Pancreas (tissue), 10 donors: ENCODE data around the gene GBA2. TPM values are rescaled to one million over a fixed set of nuclear protein-coding genes. Genes with fewer than 3 reads are reported as not detected.

Experiments used
- ATAC-seq, 4 donors: fragments of 200-7000 bp; cut with Tn5 transposase; one replicate each; pipeline versions ENCODE4 v1.8.0 to v1.9.1; 2020; ENCODE audit warnings: mild to moderate bottlenecking in 4 of 4, moderate library complexity in 4 of 4
- DNase-seq, 6 donors: peaks; one replicate each; pipeline ENCODE4 v3.0.0-alpha.2; 2020
- FAIRE-seq: peaks from 2 replicates; lab custom pipeline; 2012; peaks lifted over from hg19 to GRCh38; lab: Jason Lieb, UNC
- H3K27ac ChIP-seq, 4 donors: fragments of 200-600 bp; sonication (generic); 1 replicate in 3 of 4; 2 replicates in 1 of 4; pipeline versions ENCODE4 v1.5.0 to v1.8.0; 2020
- H3K27me3 ChIP-seq, 4 donors: fragments of 200-600 bp; one replicate each; pipeline ENCODE4 v1.8.0; 2021
- H3K36me3 ChIP-seq, 3 donors: fragments of 200-600 bp; sonication (generic) in 1 of 3; one replicate each; pipeline versions ENCODE4 v1.5.0 to v1.8.0; 2020 to 2021
- H3K4me1 ChIP-seq, 3 donors: fragments of 200-600 bp; one replicate each; pipeline ENCODE4 v1.8.0; 2021
- H3K4me3 ChIP-seq, 4 donors: fragments of 200-600 bp; sonication (generic) in 2 of 4; one replicate each; pipeline versions ENCODE4 v1.5.0 to v1.8.0; 2020 to 2021
- H3K9me3 ChIP-seq, 4 donors: fragments of 200-600 bp; one replicate each; pipeline ENCODE4 v1.8.0; 2021
- CTCF ChIP-seq, 4 donors: fragments of 200-600 bp; sonication (generic) in 3 of 4; IDR thresholded peaks; one replicate each; pipeline versions ENCODE4 v1.5.0 to v1.8.0; 2021; ENCODE audit warnings: antibody characterized with exemption in 4 of 4
- WGBS, 2 donors: extraction: QIAGEN DNeasy Blood & Tissue Kit; methylation state at CpG; one replicate each; pipeline ENCODE4 v1.1.7; 2013; 5-methylcytosine and 5-hydroxymethylcytosine counted together
- intact Hi-C, 3 donors: fragments of 100-400 bp; cut with DNase I; formaldehyde crosslinking; loops; one replicate each; pipeline versions ENCODE4 v1.11.1 to v1.14.2; 2022
- polyA plus RNA-seq, 2 donors: library from polyadenylated mRNA; stranded (reverse); fragments of 200-250 nt; gene quantifications; one replicate each; pipeline ENCODE4 v1.2.3, GENCODE V29; 2013
- total RNA-seq, 6 donors: library from RNA; stranded (reverse); fragmentation: NEBNext Ultra II Directional in 4 of 6; extraction: Animal tissue kit (Norgen Biotek cat#: 25700) in 4 of 6; gene quantifications; one replicate each; pipeline versions ENCODE4 v1.2.1 to v1.2.4, GENCODE V29; 2021 to 2023
- donor health status: healthy with polysubstance abuse.
- donor health status: DM: no; HTN: no; CAD: no; lungs with moderate emphysema.
- donor health status: DM: no; HTN: no; CAD: no.
- donor health status: control.
- donor health status: control.
- donor health status: Bipolar disorder and iron deficiency.
- donor health status: DM: yes; HTN: yes; CAD: no.
- donor health status: DM: no; HTN: no; CAD: no.
- donor health status: DM: no; HTN: no; CAD: no.
- donor health status: DM: yes; HTN: yes; CAD: no.

Gene GBA2
- total and polyA plus RNA-seq, 8 donors: 22.0 to 91.3 (median 34.4) TPM

- no peak overlapping the region for H3K27ac ChIP-seq
- TF ChIP-seq CTCF (IDR thresholded peaks at IDR 0.05): no peak
- no peaks in the 10 kb centered on the region for H3K27me3 ChIP-seq
- ATAC-seq: peak in 1 of 4 donors; percentile 10
- 27 to 32% methylated on average over 4 of the region's 4 CpGs for WGBS, 2 donors
- DNase-seq: no peak
- H3K36me3 ChIP-seq: no peaks in the 10 kb centered on the region
- no peak overlapping the region for H3K4me3 ChIP-seq
- no peak for FAIRE-seq
- H3K4me1 ChIP-seq: no peaks in the 10 kb centered on the region
- intact Hi-C loops: loop anchor here (5.0 to 10.0 kb wide), 3 partner anchors 85 to 102 kb away; partner anchors contain the start of gene OR13J1 (in 1 of the 3)
- H3K9me3 ChIP-seq: no peaks in the 10 kb centered on the region
Observed at GRCh38 chr9:35790025-35790384, 41.0 kb upstream of the GBA2 start.

GRCh38 chr9:35789541-35789940, 40.5 kb upstream of the GBA2 start:
- H3K27me3 ChIP-seq: no peaks in the 10 kb centered on the region
- no peak for ATAC-seq
- H3K27ac ChIP-seq: no peak overlapping the region
- no peaks in the 10 kb centered on the region for H3K36me3 ChIP-seq
- H3K9me3 ChIP-seq: no peaks in the 10 kb centered on the region
- FAIRE-seq: no peak
- no peak for TF ChIP-seq CTCF (IDR thresholded peaks at IDR 0.05)
- intact Hi-C loops: loop anchor here in 1 of 3 donors (5.0 kb wide), 1 partner anchor 83 kb away; the partner anchor contains the start of gene OR13J1
- H3K4me1 ChIP-seq: no peaks in the 10 kb centered on the region
- WGBS, 2 donors: 90 to 91% methylated on average over 2 of the region's 2 CpGs
- H3K4me3 ChIP-seq: no peak overlapping the region
- no peak for DNase-seq

- no peak for ATAC-seq
- no peaks in the 10 kb centered on the region for H3K9me3 ChIP-seq
- no peak for DNase-seq
- no peak overlapping the region for H3K27ac ChIP-seq
- TF ChIP-seq CTCF (IDR thresholded peaks at IDR 0.05): no peak
- no peak overlapping the region for H3K4me3 ChIP-seq
- H3K27me3 ChIP-seq: no peaks in the 10 kb centered on the region
- FAIRE-seq: no peak
- no peaks in the 10 kb centered on the region for H3K36me3 ChIP-seq
- no peaks in the 10 kb centered on the region for H3K4me1 ChIP-seq
- intact Hi-C loops: no loop called here
Observed at GRCh38 chr9:35783418-35783817, 34.4 kb upstream of the GBA2 start.

GRCh38 chr9:35781066-35781465, 32.0 kb upstream of the GBA2 start:
- H3K36me3 ChIP-seq: no peaks in the 10 kb centered on the region
- H3K4me1 ChIP-seq: no peaks in the 10 kb centered on the region
- no peaks in the 10 kb centered on the region for H3K27me3 ChIP-seq
- 66 to 75% methylated on average over 2 of the region's 2 CpGs for whole genome bisulfite sequencing, 2 donors
- H3K27ac ChIP-seq: no peak overlapping the region
- intact Hi-C loops: no loop called here
- no peak for FAIRE-seq
- no peak for TF ChIP-seq CTCF (IDR thresholded peaks at IDR 0.05)
- no peak overlapping the region for H3K4me3 ChIP-seq
- ATAC-seq: no peak
- no peak for DNase-seq
- H3K9me3 ChIP-seq: no peaks in the 10 kb centered on the region

GRCh38 chr9:35778496-35778895, 29.5 kb upstream of the GBA2 start:
- H3K27me3 ChIP-seq: no peaks in the 10 kb centered on the region
- H3K4me1 ChIP-seq: no peaks in the 10 kb centered on the region
- intact Hi-C loops: no loop called here
- no peaks in the 10 kb centered on the region for H3K9me3 ChIP-seq
- H3K4me3 ChIP-seq: no peak overlapping the region
- H3K27ac ChIP-seq: no peak overlapping the region
- WGBS, 2 donors: 90 to 93% methylated on average over 3 of the region's 3 CpGs
- TF ChIP-seq CTCF (IDR thresholded peaks at IDR 0.05): no peak
- no peak for FAIRE-seq
- no peak for DNase-seq
- no peak for ATAC-seq
- H3K36me3 ChIP-seq: no peaks in the 10 kb centered on the region
